Muscle layer of colon (tissue), 2 donors: ENCODE data around the gene GAB2.
"Not testable (repeated sequence)": the region's sequence is repeated elsewhere in the genome, so short reads cannot be mapped to it uniquely, and the experiment has no call there.

Experiments used
- H3K27ac ChIP-seq: one replicate; pipeline ENCODE4 v1.7.0; 2013; ENCODE audit warnings: low read depth, mild to moderate bottlenecking, low read length, moderate library complexity
- H3K27me3 ChIP-seq, 2 donors: one replicate each; pipeline ENCODE4 v1.7.0; 2013; ENCODE audit warnings: low read length in 2 of 2, mild to moderate bottlenecking in 2 of 2; ENCODE audit not compliant: insufficient read depth in 2 of 2, control insufficient read depth in 1 of 2
- H3K36me3 ChIP-seq: one replicate; pipeline ENCODE4 v1.7.0; 2013; ENCODE audit warnings: mild to moderate bottlenecking, low read length; ENCODE audit not compliant: insufficient read depth
- H3K4me1 ChIP-seq: one replicate; pipeline ENCODE4 v1.7.0; 2013; ENCODE audit warnings: mild to moderate bottlenecking, low read length; ENCODE audit not compliant: insufficient read depth
- H3K4me3 ChIP-seq, 2 donors: one replicate each; pipeline ENCODE4 v1.7.0; 2013; ENCODE audit warnings: low read length in 2 of 2, low read depth in 1 of 2, mild to moderate bottlenecking in 1 of 2, moderate library complexity in 1 of 2
- H3K9ac ChIP-seq: one replicate; pipeline ENCODE4 v1.7.0; 2013; ENCODE audit warnings: low read length
- H3K9me3 ChIP-seq: one replicate; pipeline ENCODE4 v1.7.0; 2013; ENCODE audit warnings: mild to moderate bottlenecking, low read length
- donor health status: abdominal sarcoma.
- donor health status: Adenocarcinoma of cecum.

Gene GAB2, protein sequence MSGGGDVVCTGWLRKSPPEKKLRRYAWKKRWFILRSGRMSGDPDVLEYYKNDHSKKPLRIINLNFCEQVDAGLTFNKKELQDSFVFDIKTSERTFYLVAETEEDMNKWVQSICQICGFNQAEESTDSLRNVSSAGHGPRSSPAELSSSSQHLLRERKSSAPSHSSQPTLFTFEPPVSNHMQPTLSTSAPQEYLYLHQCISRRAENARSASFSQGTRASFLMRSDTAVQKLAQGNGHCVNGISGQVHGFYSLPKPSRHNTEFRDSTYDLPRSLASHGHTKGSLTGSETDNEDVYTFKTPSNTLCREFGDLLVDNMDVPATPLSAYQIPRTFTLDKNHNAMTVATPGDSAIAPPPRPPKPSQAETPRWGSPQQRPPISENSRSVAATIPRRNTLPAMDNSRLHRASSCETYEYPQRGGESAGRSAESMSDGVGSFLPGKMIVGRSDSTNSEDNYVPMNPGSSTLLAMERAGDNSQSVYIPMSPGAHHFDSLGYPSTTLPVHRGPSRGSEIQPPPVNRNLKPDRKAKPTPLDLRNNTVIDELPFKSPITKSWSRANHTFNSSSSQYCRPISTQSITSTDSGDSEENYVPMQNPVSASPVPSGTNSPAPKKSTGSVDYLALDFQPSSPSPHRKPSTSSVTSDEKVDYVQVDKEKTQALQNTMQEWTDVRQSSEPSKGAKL

DNA sequence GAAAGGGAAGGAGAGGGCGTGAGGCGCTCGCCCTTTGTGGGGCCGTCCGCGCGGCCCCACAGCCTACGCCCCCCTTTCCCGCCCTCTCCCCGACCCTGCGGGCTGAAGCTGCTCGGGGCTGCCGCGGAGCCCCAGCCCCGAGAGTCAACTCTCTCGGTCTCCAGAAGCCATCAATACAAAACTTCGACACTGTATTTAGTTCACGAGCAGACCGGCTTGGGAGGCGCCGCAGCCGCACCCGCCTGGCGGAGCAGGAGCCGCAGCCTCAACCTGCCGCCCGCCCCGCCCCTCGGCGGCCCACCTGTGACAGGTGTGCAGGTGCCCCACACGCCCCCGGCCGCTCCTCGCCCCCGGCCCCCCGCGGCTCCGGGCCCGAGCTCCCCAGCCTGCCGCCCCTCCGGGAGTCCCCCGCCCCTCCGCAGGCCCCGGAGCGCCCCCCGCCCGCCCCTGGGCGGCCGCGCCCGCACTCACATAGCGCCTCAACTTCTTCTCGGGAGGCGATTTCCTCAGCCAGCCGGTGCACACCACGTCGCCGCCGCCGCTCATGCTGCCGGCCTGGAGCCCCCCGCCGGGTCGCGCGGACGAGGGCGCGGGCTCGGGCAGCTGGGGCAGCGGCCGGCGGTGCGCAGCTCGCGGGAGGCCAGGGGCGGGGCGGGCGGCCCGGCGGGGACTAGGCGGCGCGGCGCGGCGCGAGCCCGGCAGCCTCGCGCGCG, at the start of gene GAB2:
Gene GAB2, minus strand, starts transcription at position 646 of the 713 bp plus-strand sequence. Its CDS starts 100 bp downstream, at position 546.
- peak within 1 kb of the TSS; percentile 66 for H3K9ac ChIP-seq
- H3K36me3 ChIP-seq: no peaks in the 10 kb centered on the region
- H3K4me1 ChIP-seq: peaks cover 22% of the 10 kb centered on the region
- H3K27me3 ChIP-seq: no peaks in the 10 kb centered on the region
- H3K27ac ChIP-seq: peak within 1 kb of the TSS; percentile 66
- H3K9me3 ChIP-seq: no peaks in the 10 kb centered on the region
- peak within 1 kb of the TSS; percentile 60 to 71 for H3K4me3 ChIP-seq

DNA sequence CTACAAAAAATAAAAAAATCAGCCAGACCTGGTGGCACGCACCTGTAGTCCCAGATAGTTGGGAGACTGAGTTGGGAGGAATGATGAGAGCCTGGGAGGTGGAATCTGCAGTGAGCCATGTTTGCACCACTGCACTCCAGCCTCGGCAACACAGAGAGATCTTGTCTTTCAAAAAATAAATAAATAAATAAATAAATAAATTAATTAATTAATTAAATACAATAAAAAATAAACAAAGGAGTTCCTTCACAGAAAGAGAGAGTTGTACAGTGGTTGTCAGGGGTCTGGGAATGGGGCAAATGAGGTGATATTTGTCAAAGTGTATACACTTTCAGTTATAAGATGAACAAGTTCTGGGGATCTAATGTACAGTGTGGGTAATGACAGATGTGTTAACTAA, 49.8 kb upstream of the GAB2 start:
- H3K9ac ChIP-seq: no peak overlapping the region
- no peak overlapping the region for H3K4me3 ChIP-seq
- H3K27ac ChIP-seq: no peak overlapping the region
- H3K27me3 ChIP-seq: no peaks in the 10 kb centered on the region
- H3K9me3 ChIP-seq: no peaks in the 10 kb centered on the region
- H3K4me1 ChIP-seq: no peaks in the 10 kb centered on the region
- no peaks in the 10 kb centered on the region for H3K36me3 ChIP-seq

DNA sequence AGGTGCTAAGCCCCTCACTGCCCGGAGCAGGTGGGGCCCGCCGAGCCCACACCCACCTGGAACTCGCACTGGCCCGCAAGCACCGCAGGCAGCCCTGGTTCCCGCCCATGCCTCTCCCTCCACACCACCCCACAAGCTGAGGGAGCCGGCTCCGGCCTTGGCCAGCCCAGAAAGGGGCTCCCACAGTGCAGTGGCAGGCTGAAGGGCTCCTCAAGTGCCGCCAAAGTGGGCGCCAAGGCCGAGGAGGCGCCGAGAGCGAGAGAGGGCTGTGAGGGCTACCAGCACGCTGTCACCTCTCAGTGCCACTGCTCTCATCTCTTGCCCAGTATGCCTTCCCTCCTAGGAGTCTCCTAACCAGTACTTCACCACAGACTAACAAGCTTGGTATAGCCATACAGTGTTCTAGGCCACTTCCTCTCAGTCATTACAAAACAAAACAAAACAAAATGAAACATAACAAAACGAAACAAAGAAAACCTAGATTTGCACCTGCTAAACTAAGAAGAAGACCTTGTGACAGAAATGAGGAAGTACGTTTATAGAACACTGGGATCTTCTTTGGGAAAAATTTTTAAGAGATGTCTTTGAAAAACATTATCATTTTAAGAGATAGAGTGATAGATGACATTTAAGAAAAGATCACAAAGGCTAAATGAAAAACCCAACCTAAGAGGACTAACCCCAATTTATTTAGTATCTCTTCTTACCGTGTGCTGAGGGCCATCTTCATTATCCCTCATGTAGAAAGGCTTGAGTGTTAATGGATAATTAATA, 47.7 kb upstream of the GAB2 start:
- no peak overlapping the region for H3K9ac ChIP-seq
- no peaks in the 10 kb centered on the region for H3K9me3 ChIP-seq
- no peak overlapping the region for H3K4me3 ChIP-seq
- peaks cover 8% of the 10 kb centered on the region for H3K36me3 ChIP-seq
- H3K27me3 ChIP-seq: no peaks in the 10 kb centered on the region
- H3K27ac ChIP-seq: no peak overlapping the region
- no peaks in the 10 kb centered on the region for H3K4me1 ChIP-seq

DNA sequence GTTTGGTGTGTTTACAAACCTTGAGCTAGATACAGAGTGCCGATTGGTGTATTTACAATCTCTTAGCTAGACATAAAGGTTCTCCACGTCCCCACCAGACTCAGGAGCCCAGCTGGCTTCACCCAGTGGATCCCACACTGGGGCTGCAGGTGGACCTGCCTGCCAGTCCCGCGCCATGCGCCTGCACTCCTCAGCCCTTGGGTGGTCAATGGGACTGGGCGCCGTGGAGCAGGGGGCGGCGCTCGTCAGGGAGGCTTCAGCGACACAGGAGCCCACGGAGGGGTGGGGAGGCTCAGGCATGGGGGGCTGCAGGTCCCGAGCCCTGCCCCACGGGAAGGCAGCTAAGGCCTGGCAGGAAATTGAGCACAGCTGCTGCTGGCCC, 47.2 kb upstream of the GAB2 start:
- H3K27ac ChIP-seq, H3K9ac ChIP-seq, H3K36me3 ChIP-seq, H3K4me3 ChIP-seq, H3K9me3 ChIP-seq, H3K27me3 ChIP-seq, H3K4me1 ChIP-seq: not testable (repeated sequence)

DNA sequence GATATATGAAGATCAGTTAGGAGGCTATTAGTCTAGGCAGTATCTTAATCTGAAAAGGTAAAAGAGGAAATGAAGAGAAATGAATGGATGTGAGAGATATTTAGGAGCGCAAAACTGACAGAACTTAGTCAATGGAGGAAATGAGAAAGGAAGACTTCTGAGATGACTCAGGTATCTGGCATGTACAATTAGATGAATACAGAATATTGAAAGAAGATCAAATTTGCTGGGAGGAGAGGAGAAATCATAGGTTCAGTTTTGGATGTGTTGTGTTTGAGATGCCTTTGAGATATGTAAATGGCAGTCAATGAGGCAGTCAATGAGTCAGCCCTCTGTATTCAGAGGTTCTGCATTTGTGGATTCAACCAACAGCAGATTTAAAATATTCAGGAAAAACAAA, 42.9 kb upstream of the GAB2 start:
- Histone ChIP-seq H3K4me3 (no peak overlapping the region), H3K4me1 (no peaks in the 10 kb centered on the region), H3K36me3 (peaks cover 8% of the 10 kb centered on the region), H3K9me3 (no peaks in the 10 kb centered on the region), H3K9ac (no peak overlapping the region), H3K27ac (no peak overlapping the region), H3K27me3 (no peaks in the 10 kb centered on the region)

DNA sequence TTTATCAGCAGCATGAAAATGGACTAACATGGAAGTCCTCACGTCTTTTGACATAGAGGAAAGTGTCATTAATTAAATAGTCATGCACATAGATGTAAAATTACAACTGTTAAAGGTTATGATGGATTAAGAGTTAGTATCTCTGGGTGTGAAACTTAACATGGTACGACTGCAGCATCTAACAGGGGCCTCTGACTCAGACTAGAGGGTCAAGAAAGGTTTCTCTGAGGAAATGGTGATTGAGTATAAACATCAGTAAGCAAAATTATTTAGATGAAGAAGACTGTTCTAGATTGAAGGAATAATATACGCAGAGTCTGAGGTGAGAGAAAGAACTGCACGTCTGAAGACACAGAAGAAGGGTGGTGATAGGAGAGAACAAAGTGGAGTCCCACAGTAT, 42.1 kb upstream of the GAB2 start:
- H3K4me3 ChIP-seq: no peak overlapping the region
- no peak overlapping the region for H3K9ac ChIP-seq

DNA sequence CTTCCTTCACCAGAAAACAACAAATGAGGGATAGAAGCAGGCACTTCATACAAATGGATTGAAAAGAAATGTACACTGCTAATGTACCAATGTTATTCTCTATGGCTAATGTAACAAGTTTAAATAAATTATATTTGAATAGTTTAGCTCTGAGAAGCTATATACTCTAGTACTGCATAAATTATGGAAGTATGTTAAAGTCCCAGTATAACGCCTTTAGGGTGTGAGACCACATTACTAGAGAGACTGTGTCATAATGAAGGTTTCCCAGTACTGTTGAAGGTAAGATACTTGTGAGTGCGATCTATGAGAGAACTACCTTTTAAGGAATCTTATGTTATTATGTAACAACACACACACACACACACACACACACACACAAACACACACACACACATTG, 39.8 kb upstream of the GAB2 start:
- Histone ChIP-seq H3K4me1 (no peaks in the 10 kb centered on the region), H3K9ac (no peak overlapping the region), H3K27ac (no peak overlapping the region), H3K4me3 (no peak overlapping the region), H3K27me3 (no peaks in the 10 kb centered on the region), H3K36me3 (peaks cover 8% of the 10 kb centered on the region), H3K9me3 (no peaks in the 10 kb centered on the region)

More for the DNA sequence above, 42.1 kb upstream of the GAB2 start:
- H3K4me1 ChIP-seq: no peaks in the 10 kb centered on the region
- H3K27ac ChIP-seq: no peak overlapping the region
- no peaks in the 10 kb centered on the region for H3K9me3 ChIP-seq
- no peaks in the 10 kb centered on the region for H3K27me3 ChIP-seq
- peaks cover 8% of the 10 kb centered on the region for H3K36me3 ChIP-seq

DNA sequence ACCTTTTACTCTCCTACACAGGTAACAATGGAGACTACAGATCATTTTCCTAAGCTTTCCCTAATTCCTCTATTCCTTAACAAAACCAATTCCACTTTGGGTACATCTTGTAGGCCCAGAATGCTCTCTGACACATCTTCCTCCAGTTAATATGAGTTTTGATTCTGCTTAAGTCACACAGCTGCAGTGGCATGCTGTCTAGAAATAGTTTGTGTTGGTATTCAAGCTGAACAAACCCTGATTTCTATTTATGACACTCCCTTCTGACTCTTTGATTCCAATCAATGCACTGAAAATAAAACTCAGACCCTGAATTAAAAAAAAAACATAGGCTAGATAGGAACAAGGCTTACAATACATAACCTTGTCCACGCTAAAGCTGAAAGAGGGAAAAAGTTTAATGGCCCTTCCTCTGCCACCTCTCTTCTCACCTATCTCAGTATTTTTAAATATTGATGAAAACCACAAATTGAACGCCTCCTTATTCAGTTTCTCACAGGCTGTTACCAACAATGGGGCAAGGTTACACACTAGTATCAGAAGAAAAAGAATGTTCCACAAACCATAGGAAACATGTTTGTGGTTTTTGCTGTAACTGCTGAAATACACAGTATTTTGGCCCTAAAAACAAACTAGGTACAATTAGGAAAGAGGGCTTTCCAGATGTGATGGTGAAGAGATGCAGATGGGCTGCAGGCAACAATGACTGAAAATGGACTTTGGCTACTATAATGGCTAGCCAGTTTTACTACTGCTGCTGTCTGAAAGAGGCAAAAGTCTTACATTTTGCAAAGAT, 35.7 kb upstream of the GAB2 start:
- Histone ChIP-seq H3K9me3 (no peaks in the 10 kb centered on the region), H3K36me3 (no peaks in the 10 kb centered on the region), H3K27ac (no peak overlapping the region), H3K4me3 (no peak overlapping the region), H3K27me3 (no peaks in the 10 kb centered on the region), H3K9ac (no peak overlapping the region), H3K4me1 (no peaks in the 10 kb centered on the region)

DNA sequence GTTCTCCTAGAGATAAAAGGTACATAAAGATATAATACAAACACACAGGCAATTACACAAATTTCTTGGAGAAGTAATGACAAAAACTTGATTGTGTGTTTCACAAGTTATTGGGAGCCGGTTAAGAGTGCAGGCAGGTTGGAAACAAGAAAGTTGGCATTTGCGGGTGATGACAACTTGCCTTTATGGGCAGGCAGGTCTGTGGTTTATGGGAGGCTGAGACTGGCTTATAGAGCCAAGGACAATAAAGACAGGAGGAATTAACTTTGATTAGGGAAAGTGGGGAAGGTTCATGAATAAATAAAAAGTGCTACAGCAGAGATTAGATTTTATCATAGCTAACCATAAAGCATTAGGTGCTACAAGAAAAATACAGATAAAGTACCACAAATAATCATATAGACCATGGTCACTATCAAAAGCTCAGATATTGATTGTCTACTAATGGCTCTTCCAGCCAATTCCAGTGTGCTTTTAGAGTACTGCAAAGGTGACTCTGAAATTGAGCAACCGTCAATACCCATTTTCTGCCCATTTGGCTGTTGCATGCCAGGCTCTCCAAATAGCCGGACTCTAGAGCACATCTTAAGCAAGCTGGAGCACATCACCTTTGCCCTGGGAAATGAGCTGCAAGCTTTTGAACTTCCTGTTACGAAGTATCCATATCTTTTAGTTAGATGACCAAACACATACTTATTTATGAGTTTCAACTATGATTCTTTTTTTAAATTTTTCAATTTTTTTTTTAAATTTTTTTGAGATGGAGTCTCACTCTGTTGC, 33.9 kb upstream of the GAB2 start:
- H3K9me3 ChIP-seq: no peaks in the 10 kb centered on the region

DNA sequence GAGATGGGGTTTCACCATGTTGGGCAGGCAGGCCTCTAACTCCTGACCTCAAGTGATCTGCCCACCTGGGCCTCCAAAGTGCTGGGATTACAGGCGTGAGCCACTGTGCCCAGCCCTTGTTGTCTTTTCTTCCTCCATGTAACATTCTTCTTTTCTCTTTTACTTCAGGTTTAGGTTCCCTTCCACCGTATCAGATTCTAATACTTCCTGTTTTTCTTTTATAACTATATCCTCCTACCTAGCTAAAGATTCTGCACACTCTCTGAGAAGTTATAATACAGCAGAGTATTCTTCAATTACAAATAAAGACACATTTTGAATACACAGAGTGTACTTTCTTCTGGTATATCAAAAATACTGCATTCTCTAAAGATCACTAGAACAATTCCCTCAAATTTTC, 33.2 kb upstream of the GAB2 start:
- Histone ChIP-seq H3K9me3 (no peaks in the 10 kb centered on the region), H3K9ac (no peak overlapping the region), H3K4me1 (no peaks in the 10 kb centered on the region), H3K27me3 (no peaks in the 10 kb centered on the region), H3K4me3 (no peak overlapping the region), H3K36me3 (no peaks in the 10 kb centered on the region), H3K27ac (no peak overlapping the region)

More for the DNA sequence above, 33.9 kb upstream of the GAB2 start:
- Histone ChIP-seq H3K36me3 (no peaks in the 10 kb centered on the region), H3K4me3 (no peak overlapping the region), H3K9ac (no peak overlapping the region), H3K27ac (no peak overlapping the region), H3K4me1 (no peaks in the 10 kb centered on the region), H3K27me3 (no peaks in the 10 kb centered on the region)
